Astrocyte (in vitro differentiated cells and primary cell): Measurements from ENCODE around the gene ZBTB47. TPM values are rescaled to one million over a fixed set of nuclear protein-coding genes. Genes with fewer than 3 reads are reported as not detected.

Experiments used
- DNase-seq: peaks from one replicate; pipeline ENCODE4 v3.0.0-alpha.2; 2010; ENCODE audit warnings: low read depth
- FAIRE-seq: peaks from 2 replicates; lab custom pipeline; 2011; peaks lifted over from hg19 to GRCh38; lab: Jason Lieb, UNC
- H2AFZ ChIP-seq: 2 replicates; pipeline ENCODE4 v1.6.0; 2012; ENCODE audit warnings: low read depth, low read length, inconsistent platforms
- H3K27ac ChIP-seq: 2 replicates; pipeline ENCODE4 v1.5.1; 2011; ENCODE audit warnings: low read depth, low read length, inconsistent platforms
- H3K27me3 ChIP-seq: 2 replicates; pipeline ENCODE4 v1.6.0; 2011; ENCODE audit warnings: low read length, inconsistent platforms; ENCODE audit not compliant: insufficient read depth
- H3K36me3 ChIP-seq: 2 replicates; pipeline ENCODE4 v1.5.1; 2011; ENCODE audit warnings: low read length, inconsistent platforms; ENCODE audit not compliant: insufficient read depth
- H3K4me1 ChIP-seq: 2 replicates; pipeline ENCODE4 v1.5.1; 2011; ENCODE audit warnings: low read length, inconsistent platforms; ENCODE audit not compliant: insufficient read depth
- H3K4me2 ChIP-seq: 2 replicates; pipeline ENCODE4 v1.6.0; 2012; ENCODE audit warnings: low read length, inconsistent platforms
- H3K4me3 ChIP-seq: 2 replicates; pipeline ENCODE4 v1.5.1; 2011; ENCODE audit warnings: low read depth, mild to moderate bottlenecking, low read length, inconsistent platforms; ENCODE audit not compliant: insufficient read depth
- H3K79me2 ChIP-seq: 2 replicates; pipeline ENCODE4 v1.6.0; 2012; ENCODE audit warnings: mild to moderate bottlenecking, low read length, inconsistent platforms; ENCODE audit not compliant: insufficient read depth
- H3K9ac ChIP-seq: 2 replicates; pipeline ENCODE4 v1.6.0; 2012; ENCODE audit warnings: mild to moderate bottlenecking, low read length, inconsistent platforms
- H3K9me3 ChIP-seq: 2 replicates; pipeline ENCODE4 v1.5.1; 2012; ENCODE audit warnings: low read depth, mild to moderate bottlenecking, low read length, inconsistent platforms; ENCODE audit not compliant: insufficient read depth
- H4K20me1 ChIP-seq: 2 replicates; pipeline ENCODE4 v1.6.0; 2012; ENCODE audit warnings: low read length, inconsistent platforms; ENCODE audit not compliant: insufficient read depth
- H3K27ac Mint-ChIP-seq: one replicate; pipeline ENCODE4 v1.8.0; 2021; ENCODE audit warnings: mild to moderate bottlenecking, mixed read lengths; ENCODE audit not compliant: unreplicated experiment
- H3K27me3 Mint-ChIP-seq: one replicate; pipeline ENCODE4 v1.8.0; 2021; ENCODE audit warnings: low read depth, mixed read lengths; ENCODE audit not compliant: unreplicated experiment
- H3K36me3 Mint-ChIP-seq: one replicate; pipeline ENCODE4 v1.8.0; 2021; ENCODE audit warnings: low read depth, mixed read lengths; ENCODE audit not compliant: unreplicated experiment
- H3K4me1 Mint-ChIP-seq: one replicate; pipeline ENCODE4 v1.8.0; 2021; ENCODE audit warnings: low read depth, mixed read lengths; ENCODE audit not compliant: unreplicated experiment
- H3K4me3 Mint-ChIP-seq: one replicate; pipeline ENCODE4 v1.8.0; 2021; ENCODE audit warnings: mild to moderate bottlenecking, moderate library complexity, mixed read lengths; ENCODE audit not compliant: unreplicated experiment
- H3K9me3 Mint-ChIP-seq: one replicate; pipeline ENCODE4 v1.8.0; 2021; ENCODE audit warnings: mild to moderate bottlenecking, mixed read lengths; ENCODE audit not compliant: unreplicated experiment
- CTCF ChIP-seq: IDR thresholded peaks from 2 replicates; pipeline ENCODE4 v1.5.1; 2011; ENCODE audit warnings: low read depth, mild to moderate bottlenecking, inconsistent platforms, low read length, moderate library complexity; ENCODE audit not compliant: insufficient read depth
- EZH2 ChIP-seq: IDR thresholded peaks from 2 replicates; pipeline ENCODE4 v1.6.1; 2012; ENCODE audit warnings: mild to moderate bottlenecking, low read length, inconsistent platforms; ENCODE audit not compliant: insufficient read depth
- total RNA-seq: library from RNA; stranded (reverse); gene quantifications from 2 replicates; pipeline ENCODE4 v1.2.1, GENCODE V29; 2021

Gene ZBTB47
- total RNA-seq, 1 donor from 2014 or later, result 9.3 TPM

GRCh38 chr3:42632146-42632545, 21.4 kb upstream of the ZBTB47 start:
- no peak for FAIRE-seq
- TF ChIP-seq CTCF, result no peak
- no peak for TF ChIP-seq EZH2
- peaks cover 8% of the 10 kb centered on the region for H3K79me2 ChIP-seq
- no peak overlapping the region for H3K4me2 ChIP-seq
- no peaks in the 10 kb centered on the region for H3K9me3 ChIP-seq
- no peak overlapping the region for H3K9ac ChIP-seq
- Mint-ChIP-seq H3K36me3 (peaks cover 11% of the 10 kb centered on the region), H3K4me3 (no peak overlapping the region), H3K27me3 (no peaks in the 10 kb centered on the region), H3K9me3 (no peaks in the 10 kb centered on the region), H3K4me1 (peaks cover 12% of the 10 kb centered on the region), H3K27ac (no peak overlapping the region)
- DNase-seq, result peak; percentile 28
- H4K20me1 ChIP-seq, result peaks cover 35% of the 10 kb centered on the region
- H3K4me1 ChIP-seq, result peaks cover 6% of the 10 kb centered on the region
- no peaks in the 10 kb centered on the region for H3K27me3 ChIP-seq
- no peak overlapping the region for H2AFZ ChIP-seq
- no peak overlapping the region for H3K27ac ChIP-seq
- no peak overlapping the region for H3K4me3 ChIP-seq
- peaks cover 68% of the 10 kb centered on the region for H3K36me3 ChIP-seq

- Histone ChIP-seq H3K4me2 (no peak overlapping the region), H3K4me1 (peaks cover 6% of the 10 kb centered on the region), H3K4me3 (no peak overlapping the region), H4K20me1 (peaks cover 44% of the 10 kb centered on the region), H3K27ac (peak overlapping the region; percentile 9), H3K36me3 (peaks cover 82% of the 10 kb centered on the region), H3K9ac (no peak overlapping the region), H3K27me3 (no peaks in the 10 kb centered on the region), H3K9me3 (no peaks in the 10 kb centered on the region), H3K79me2 (peaks cover 17% of the 10 kb centered on the region), H2AFZ (no peak overlapping the region)
- Mint-ChIP-seq H3K4me3 (no peak overlapping the region), H3K9me3 (no peaks in the 10 kb centered on the region), H3K36me3 (peaks cover 11% of the 10 kb centered on the region), H3K4me1 (peaks cover 12% of the 10 kb centered on the region), H3K27ac (no peak overlapping the region), H3K27me3 (no peaks in the 10 kb centered on the region)
- FAIRE-seq (no peak), DNase-seq (no peak)
- TF ChIP-seq CTCF, result no peak
- no peak for TF ChIP-seq EZH2
Observed at GRCh38 chr3:42633544-42633943, 20.0 kb upstream of the ZBTB47 start.

- H3K79me2 ChIP-seq, result peaks cover 20% of the 10 kb centered on the region
- no peaks in the 10 kb centered on the region for H3K27me3 ChIP-seq
- DNase-seq, result peak; percentile 16
- H3K4me2 ChIP-seq, result no peak overlapping the region
- FAIRE-seq, result no peak
- H3K4me3 Mint-ChIP-seq, result no peak overlapping the region
- H3K27ac Mint-ChIP-seq, result no peak overlapping the region
- no peak overlapping the region for H3K4me3 ChIP-seq
- H3K9ac ChIP-seq, result no peak overlapping the region
- H3K36me3 Mint-ChIP-seq, result peaks cover 11% of the 10 kb centered on the region
- H3K9me3 ChIP-seq, result no peaks in the 10 kb centered on the region
- H3K27me3 Mint-ChIP-seq, result no peaks in the 10 kb centered on the region
- H4K20me1 ChIP-seq, result peaks cover 53% of the 10 kb centered on the region
- peak; percentile 32 for TF ChIP-seq CTCF
- no peak for TF ChIP-seq EZH2
- peaks cover 12% of the 10 kb centered on the region for H3K4me1 Mint-ChIP-seq
- H3K9me3 Mint-ChIP-seq, result no peaks in the 10 kb centered on the region
- H2AFZ ChIP-seq, result no peak overlapping the region
- H3K36me3 ChIP-seq, result peaks cover 91% of the 10 kb centered on the region
- no peak overlapping the region for H3K27ac ChIP-seq
- H3K4me1 ChIP-seq, result peaks cover 6% of the 10 kb centered on the region
Observed at GRCh38 chr3:42635111-42635510, 18.4 kb upstream of the ZBTB47 start.
